Measurements from ENCODE around the gene IGF2BP1.
A peak's percentile ranks its signal among the peaks of the same experiment; 100 is the strongest.
"Not testable (repeated sequence)": the region's sequence is repeated elsewhere in the genome, so short reads cannot be mapped to it uniquely, and the experiment has no call there.

Gene IGF2BP1

DNA sequence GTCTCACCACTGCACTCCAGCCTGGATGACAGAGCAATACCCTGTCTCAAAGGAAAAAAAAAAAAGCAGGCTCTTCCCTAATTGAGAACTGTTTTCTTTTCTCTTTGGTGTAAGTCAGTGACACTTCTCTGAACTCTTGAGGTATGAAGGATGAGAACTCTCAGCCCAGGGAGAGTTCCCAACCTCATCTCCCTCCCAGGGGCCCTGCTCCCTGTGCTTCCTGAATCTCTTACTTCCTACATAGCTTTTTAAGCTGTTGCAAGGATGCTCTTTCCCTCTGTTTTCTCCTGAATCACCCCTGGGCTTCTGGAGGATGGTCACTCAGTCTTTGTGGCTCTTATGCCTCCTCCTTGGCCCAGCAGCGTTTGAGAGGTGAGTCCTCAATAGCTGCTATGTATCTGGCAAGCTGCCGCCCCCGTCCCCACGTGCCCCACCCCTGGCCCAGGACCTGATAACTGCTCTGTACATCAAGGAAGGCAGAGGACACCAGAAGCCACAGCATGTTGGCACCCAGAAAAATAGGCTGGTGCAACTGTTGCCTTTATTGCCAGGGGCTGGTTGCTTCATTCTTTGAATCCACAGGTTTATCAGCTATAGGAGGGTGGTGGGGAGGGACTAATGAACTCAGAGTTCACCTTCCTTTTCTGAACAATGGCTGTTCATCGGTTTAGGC lies 24.0 kb downstream of the IGF2BP1 start:
- no peak for DNase-seq

DNA sequence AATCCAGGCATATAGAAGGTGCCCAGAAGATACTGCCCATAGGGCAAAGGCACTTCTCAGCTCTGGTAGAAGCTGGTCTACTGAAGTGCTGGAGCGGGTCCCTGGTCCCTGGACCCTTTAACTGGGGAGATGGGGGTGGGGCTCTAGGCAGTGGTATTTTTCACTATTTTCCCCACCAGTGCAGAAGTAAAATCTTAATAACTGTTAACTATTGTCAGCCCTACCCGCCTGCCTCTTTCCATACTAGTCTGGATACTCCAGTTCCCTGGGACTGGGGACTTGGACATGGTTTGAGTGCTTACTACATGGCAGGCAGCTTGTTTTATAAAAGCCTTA lies 24.6 kb downstream of the IGF2BP1 start:
- DNase-seq: no peak

DNA sequence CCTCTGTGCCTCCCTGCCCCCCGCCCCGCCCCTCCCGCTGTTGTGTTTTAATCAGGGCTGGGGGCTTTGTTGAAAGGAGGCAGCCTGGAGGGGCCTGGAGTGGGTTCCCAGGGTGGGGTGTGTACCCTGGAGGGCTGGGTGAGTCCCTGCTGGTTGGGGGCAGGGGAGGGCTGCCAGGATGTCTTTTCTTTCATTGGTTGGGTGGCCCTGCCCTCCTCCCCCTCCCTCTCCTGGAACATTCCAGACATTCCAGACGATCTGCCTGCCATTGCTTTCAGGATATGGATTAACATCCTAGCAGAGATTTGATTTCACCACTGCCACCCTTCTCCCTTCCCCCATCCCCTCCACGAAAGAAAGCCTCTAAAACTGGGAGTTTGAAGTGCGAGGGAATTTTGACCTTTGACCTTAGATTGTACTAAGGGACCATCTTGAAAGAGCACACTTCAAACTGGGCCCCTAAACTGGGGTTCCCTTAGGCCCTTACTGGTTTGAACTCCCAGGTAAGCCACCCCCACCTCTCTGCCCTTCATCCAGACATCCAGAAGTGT lies 25.3 kb downstream of the IGF2BP1 start:
- no peak for DNase-seq

DNA sequence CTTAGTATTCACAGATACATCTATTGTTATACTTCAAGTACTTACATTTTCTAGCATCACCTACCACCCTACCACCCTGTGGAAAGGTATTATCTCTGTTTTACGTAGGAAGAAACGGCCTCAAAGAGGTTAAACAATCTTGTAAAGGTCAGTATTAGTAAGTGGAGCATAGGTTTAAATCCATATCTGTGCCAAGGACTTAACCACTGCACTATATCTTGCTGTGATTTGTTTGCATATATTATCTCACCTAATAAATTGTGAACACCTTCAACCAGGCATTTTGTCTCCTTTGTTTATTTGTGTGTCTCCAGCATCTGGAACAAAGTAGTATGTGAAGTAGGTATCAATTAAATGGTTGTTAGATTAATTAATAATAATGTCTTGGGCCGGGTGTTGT lies 27.3 kb downstream of the IGF2BP1 start:
- DNase-seq: no peak

DNA sequence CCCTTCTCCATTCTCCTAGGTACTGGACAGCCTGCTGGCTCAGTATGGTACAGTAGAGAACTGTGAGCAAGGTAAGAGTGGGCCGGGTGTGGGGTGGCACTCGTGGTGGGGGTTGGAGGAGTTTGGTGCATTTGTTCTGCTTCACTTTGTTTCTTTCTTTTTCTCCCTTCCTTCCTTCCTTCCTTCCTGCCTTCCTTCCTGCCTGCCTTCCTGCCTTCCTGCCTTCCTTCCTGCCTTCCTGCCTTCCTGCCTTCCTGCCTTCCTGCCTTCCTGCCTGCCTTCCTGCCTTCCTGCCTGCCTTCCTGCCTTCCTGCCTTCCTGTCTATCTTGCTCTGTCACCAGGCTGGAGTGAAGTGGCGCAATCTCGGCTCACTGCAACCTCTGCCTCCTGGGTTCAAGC lies 29.3 kb downstream of the IGF2BP1 start:
- not testable (repeated sequence) for DNase-seq

DNA sequence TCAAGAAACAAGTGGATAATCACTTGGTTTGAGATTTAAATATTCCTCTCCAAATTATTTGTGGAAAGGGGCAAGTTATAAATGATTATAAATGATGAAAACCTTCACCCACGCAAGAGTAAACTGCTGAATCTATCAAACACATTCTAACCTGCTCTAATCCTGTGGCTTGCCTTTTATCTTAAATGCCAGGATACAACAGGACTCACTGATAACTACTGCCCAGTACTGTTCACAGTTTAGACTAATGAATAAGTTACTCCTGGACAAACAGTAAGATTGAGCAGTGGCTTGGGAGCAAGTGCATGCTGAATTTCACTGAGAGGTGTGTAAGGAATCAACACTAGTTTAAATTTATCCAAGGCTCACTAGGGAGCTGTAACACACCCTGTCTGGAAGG lies 31.1 kb downstream of the IGF2BP1 start:
- no peak for DNase-seq

DNA sequence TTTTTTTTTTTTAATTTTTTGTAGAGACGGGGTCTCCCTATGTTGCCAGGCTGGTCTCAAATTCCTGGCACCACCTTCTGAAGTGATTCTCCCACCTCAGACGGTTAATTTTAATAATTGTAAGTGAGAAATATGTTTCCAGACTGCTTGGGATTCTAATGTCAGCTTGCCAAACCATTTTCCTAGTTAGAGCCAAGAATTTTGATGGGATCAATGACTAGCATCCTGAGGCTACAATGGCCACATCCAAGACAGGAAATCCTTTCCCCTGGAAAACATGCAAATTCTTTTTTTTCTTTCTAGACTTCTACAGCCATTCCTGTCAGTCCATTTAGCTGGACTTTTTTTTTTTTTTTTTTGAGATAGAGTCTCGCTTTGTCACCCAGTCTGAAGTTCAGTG lies 32.6 kb downstream of the IGF2BP1 start:
- DNase-seq: no peak

DNA sequence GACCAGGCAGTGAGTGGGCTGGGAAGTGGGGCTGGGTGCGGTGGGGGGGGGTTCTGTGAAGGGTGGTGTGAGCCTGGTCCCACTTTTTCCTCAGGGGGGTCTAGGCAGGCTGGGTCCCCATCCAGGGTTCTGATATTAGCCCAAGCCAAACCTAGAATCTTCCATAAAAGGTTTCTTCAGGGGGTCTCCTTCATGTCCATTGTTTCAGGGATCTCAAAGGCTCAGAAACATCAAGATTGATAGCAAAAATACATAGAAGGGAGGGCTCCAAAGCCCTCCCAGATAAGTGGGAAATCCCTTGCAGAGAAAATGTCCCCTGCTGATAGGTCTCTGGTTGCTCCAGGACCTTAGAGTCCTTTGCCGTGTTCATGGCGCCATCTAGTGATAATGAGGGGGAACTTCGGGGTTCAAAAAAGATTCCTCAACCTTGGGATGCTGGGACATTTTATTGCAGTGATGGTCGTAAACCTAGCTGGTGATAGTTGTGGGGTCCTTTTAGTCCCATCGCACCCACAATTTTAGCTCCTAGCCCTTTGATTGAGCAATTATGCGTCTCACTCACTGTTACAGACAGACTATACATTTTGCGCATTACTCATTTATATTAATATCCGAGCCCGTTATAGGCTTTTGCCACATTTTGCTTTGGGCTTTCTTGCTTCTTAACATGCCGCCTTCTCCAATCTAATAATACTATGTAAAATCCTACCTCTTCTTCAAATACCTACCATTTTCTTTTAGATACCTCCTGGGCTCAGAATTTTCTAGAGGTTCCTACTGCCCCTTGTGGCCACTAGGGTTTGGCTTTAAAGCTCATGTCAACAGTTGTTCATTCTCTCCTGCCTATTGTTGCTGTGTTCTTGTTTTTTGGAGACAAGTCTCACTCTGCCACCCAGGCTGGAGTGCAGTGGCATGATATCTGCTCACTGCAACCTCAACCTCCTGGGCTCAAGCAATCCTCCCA lies 35.1 kb downstream of the IGF2BP1 start:
- peak; percentile 37 for DNase-seq

DNA sequence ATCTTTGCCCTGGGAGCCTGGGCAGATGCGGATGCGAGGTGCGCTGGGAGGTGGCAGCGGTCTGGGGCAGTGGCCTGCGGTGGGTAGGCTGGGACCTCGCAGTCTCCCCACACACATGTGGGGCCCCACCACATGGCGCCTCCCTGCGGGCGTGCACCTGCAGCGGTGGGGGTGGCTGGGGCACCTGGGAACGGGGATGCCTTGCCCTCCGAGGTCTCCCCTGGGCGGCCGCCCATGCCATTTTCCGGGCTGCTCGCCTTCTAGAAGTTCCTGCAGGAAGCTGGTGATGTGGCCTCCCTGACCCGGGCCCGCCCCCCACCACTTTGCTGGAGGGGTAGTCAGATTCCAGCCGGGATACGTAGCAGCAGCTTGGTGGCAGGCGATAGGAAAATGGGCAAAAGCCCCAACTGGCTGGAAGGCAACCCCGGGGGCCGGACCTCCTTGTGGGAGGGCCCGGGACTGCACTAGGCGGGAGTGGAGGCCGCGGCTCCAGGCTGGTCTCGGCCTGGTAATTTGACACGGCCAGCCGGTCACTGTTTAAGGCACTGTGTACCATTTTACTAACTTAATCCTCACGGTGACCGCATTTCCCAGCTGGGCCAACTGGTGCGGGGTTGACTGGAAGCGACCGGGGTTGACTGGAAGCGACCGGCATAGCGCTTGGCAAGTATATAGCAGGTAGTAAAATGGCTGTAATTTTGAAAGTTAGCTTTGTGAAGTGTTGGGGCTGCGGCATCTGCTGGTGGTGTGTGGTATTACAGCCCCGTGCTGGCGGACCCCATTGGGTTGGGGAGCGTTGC lies 38.5 kb downstream of the IGF2BP1 start:
- DNase-seq: peak; percentile 65

DNA sequence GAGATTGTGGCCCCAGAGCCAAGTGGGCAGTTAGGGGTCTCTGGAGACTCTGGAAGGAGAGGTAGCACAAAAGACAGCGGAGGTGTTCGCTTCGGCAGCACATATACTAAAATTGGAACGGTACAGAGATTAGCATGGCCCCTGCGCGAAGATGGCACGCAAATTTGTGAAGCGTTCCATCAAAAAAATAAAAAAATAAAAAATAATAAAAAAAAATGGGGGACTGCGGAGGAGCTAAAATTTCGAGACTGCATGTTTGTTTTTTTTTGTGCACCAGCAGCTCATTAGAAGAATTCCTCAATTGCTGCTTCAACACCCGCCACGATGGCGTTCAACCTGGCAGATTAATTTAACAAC lies 39.1 kb downstream of the IGF2BP1 start:
- DNase-seq: no peak

DNA sequence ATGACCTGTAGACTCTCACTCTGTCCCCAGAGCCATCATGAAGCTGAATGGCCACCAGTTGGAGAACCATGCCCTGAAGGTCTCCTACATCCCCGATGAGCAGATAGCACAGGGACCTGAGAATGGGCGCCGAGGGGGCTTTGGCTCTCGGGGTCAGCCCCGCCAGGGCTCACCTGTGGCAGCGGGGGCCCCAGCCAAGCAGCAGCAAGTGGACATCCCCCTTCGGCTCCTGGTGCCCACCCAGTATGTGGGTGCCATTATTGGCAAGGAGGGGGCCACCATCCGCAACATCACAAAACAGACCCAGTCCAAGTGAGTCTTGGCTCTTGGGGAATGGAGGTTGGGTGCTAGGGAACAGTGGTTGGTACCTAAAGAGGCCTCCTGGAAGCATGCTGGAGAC lies 41.0 kb downstream of the IGF2BP1 start:
- DNase-seq: no peak

DNA sequence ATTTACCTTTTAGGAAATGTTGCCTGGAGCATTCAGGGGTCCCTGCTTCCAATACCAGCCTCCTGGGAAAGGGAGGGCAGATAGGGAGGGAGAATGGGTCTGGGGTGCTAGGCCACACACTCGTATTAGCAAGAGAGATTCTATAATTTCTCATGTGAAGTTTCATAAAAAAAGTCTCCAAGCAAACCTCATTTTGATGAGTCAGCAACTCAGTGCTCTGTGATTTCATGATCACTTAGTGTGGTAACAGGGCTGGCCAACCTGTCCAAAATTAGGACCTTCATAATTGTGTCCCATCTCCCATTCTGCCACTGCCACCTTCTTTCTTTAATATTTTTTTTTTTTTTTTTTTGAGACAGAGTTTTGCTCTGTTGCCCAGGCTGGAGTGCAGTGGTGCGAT lies 41.4 kb downstream of the IGF2BP1 start:
- DNase-seq: no peak

DNA sequence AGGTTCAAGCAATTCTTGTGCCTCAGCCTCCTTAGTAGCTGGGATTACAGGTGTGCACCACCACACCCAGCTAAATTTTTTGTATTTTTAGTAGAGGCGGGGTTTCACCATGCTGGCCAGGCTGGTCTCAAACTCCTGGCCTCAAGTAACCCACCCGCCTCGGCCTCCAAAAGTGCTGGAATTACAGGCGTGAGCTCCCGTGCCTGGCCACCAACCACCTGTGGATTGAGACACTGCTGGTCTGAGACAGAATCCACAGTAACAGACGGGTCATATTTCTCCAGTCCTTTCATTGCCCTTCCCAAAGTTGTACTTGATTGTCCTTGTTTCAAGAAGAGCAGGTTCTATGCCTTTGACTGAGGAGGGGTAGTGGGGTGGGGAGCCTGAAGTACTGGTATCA lies 42.3 kb downstream of the IGF2BP1 start:
- not testable (repeated sequence) for DNase-seq

DNA sequence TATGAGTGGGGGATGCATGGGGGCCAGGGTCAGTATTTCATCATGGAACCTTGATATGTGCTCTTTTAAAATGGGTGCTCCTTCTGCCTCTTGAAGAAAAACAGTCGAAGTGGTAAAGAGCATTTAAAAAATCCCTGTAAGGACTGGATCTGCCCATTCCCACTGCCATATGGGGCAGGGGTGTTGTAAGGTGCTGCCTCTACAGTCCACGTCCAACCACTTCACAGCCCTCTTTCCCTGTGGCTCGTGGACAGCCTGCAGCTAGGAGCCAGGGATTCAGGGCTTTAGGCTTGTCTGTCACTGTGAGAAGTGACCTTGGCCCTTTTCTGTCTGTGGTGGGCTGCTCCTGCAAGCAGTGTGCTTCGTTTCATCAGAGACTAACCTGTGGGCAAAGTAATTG lies 44.3 kb downstream of the IGF2BP1 start:
- no peak for DNase-seq

DNA sequence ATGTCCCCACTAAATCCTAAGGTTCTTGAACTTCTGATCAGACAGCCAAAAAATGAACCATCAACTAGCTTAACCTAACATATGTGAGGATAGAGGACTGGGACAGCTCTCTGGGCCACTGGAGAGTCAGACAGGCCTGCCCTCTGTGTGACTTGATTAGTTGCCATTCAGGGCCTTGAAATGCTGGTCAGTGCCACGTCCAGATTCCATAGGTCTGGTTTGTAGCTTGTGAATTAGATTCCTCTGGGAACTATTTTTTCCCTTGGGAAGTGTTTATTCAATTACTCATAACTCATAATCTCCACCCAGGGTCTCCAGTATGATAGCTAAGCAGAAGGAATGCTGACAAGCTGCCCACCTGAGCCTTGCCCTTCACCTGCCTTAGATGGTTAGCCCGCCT lies 48.2 kb downstream of the IGF2BP1 start:
- DNase-seq: no peak

DNA sequence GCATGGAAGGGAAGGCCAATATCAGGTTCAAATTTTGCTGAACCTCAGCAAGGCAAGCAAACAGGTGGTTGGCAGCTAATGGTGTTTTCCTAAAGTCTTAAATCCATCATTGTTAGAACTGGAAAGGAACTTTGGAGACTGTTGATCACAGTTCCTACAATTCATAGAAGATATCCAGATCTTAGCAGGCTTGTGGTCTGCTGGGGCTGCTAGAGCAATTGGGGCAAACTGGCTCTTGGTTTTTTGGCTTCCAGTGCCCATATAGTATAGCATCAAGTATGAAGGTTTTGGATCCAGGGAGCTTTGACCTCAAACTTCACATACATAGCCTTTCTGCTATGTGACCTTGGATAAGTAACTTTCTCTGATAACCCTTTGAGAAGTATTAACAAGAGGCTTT lies 49.7 kb downstream of the IGF2BP1 start:
- DNase-seq: no peak

DNA sequence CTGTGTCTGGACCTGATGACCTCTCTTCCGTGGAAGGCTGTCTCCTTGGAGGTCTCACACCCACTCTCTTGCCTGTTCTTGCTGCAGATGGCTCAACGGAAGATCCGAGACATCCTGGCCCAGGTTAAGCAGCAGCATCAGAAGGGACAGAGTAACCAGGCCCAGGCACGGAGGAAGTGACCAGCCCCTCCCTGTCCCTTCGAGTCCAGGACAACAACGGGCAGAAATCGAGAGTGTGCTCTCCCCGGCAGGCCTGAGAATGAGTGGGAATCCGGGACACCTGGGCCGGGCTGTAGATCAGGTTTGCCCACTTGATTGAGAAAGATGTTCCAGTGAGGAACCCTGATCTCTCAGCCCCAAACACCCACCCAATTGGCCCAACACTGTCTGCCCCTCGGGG lies 52.1 kb downstream of the IGF2BP1 start:
- DNase-seq: no peak

DNA sequence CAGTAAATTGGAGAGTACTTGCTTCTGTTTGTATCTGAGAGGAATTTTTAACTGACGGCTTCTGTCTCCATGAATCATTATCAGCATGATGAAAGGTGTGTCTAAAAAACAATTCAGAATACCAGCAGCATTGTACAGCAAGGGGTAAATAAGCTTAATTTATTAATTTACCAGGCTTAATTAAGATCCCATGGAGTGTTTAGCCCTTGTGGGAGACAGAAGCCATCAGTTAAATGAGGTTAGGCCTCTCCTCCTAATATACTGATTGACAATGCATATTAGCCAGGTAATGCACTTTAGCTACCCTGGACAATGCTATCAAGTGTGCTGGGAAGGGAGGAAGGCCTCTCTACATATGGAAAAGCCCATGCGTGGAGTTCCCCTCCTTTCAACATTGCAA lies 53.4 kb downstream of the IGF2BP1 start:
- DNase-seq: no peak

DNA sequence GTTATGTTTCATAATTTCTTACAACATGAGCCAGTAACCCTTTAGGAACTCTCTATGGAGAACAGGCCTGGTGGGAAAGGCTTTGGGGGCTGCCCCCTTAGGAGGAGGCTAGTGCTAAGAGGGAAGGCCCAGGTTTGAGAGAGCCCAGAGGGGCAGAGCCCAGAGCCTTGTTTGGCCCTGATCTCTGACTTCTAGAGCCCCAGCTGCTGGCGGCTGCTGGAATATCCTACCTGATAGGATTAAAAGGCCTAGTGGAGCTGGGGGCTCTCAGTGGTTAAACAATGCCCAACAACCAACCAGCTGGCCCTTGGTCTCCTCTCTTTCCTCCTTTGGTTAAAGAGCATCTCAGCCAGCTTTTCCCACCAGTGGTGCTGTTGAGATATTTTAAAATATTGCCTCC lies 54.1 kb downstream of the IGF2BP1 start:
- no peak for DNase-seq

DNA sequence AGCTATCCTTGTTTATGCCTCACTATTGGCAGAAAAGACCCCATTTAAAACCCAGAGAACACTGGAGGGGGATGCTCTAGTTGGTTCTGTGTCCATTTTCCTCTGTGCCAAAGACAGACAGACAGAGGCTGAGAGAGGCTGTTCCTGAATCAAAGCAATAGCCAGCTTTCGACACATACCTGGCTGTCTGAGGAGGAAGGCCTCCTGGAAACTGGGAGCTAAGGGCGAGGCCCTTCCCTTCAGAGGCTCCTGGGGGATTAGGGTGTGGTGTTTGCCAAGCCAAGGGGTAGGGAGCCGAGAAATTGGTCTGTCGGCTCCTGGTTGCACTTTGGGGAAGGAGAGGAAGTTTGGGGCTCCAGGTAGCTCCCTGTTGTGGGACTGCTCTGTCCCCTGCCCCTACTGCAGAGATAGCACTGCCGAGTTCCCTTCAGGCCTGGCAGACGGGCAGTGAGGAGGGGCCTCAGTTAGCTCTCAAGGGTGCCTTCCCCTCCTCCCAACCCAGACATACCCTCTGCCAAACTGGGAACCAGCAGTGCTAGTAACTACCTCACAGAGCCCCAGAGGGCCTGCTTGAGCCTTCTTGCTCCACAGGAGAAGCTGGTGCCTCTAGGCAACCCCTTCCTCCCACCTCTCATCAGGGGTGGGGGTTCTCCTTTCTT lies 56.1 kb downstream of the IGF2BP1 start:
- DNase-seq: no peak

DNA sequence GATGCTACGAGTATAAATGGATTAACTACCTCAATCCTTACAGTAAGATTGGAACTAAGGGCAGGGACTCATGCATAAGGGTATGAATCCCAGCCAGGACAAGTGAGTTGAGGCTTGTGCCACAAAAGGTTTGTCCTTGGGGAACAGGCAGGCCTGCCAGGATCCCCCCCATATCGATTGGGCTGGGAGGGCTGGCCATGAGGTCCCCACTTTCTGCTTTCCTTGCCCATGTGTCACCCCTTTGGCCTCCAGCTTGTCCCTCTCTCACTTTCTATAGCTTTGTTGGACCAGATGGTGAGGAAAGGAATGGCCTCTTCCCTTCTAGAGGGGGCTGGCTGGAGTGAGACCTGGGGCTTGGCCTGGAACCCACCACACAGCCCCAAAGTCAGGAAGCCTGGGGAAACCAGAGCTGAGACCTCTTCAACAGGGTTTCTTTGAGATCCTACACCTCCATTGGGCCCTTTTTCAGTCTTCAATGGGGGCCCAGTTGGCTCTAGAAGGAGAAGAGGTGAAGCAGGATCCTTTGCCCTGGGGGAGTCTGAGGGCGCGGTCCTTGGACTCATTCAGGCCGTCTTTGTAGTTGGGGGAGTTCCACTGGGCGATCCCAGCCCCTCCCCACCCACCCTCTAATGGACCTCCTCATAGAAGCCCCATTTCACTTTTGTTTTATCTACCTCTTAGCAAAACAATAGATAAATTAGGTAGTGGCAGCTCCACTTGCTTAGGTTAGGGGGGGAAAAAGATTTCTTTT lies 57.3 kb downstream of the IGF2BP1 start:
- DNase-seq: no peak

Data from GOT3 (cell line).